ENCODE results near the gene SFXN2. TPM values are rescaled to one million over a fixed set of nuclear protein-coding genes. Genes with fewer than 3 reads are reported as not detected.

SFXN2 gene
- total RNA-seq, 1 experiment from 2014 or later, result 5.4 TPM

DNA sequence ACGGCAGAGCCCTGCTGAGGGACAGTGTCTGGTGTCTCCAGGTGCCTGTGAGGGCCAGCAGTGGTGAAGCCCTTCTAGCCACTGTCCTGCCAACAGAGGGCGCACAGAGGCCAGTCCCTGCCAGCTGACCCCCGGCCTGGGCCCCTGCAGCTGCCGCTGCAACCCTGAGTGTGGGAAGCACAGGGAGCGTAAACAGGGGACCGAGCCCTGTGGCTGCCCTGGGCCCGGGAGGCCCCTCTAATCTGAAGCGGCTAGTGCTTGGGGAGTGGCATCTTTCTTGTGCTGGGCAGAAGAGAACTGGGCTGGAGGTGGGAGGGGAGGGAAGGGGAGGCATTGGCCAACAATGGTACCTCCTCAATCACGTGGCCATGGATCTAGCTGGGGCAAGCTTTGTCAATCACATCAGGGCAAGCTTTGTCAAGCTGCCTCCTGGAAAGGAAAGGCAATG, 35.6 kb upstream of the SFXN2 start:
- Histone ChIP-seq H3K9me2 (ENCODE audit: insufficient read depth) (no peaks in the 10 kb centered on the region), H3K27me3 (ENCODE audit: insufficient read depth, low read depth) (no peaks in the 10 kb centered on the region), H3K4me3 (no peak overlapping the region), H2AFZ (no peak overlapping the region), H3K4me2 (no peak overlapping the region), H3K9me3 (ENCODE audit: insufficient read depth, low read depth) (no peaks in the 10 kb centered on the region), H3K4me1 (replicated peaks; ENCODE audit: insufficient read depth) (no peaks in the 10 kb centered on the region), H3K36me3 (ENCODE audit: low read depth) (no peaks in the 10 kb centered on the region), H3F3A (ENCODE audit: insufficient read depth, low read depth) (no peaks in the 10 kb centered on the region), H3K27ac (no peak overlapping the region), H4K20me1 (ENCODE audit: insufficient read depth) (no peaks in the 10 kb centered on the region), H3K79me2 (ENCODE audit: low read depth) (no peaks in the 10 kb centered on the region)
- ChIA-PET CTCF (interaction anchor here (0.8 to 1.4 kb wide), 2 partner anchors 9 to 21 kb away, joined by 4 read pairs; no protein-coding TSS in a partner anchor), POLR2A (ENCODE audit: unreplicated experiment) (no interaction called here)
- no peak for TF ChIP-seq EZH2 (IDR thresholded peaks at IDR 0.05; ENCODE audit: low read depth)
- TF ChIP-seq, protein P1, sequence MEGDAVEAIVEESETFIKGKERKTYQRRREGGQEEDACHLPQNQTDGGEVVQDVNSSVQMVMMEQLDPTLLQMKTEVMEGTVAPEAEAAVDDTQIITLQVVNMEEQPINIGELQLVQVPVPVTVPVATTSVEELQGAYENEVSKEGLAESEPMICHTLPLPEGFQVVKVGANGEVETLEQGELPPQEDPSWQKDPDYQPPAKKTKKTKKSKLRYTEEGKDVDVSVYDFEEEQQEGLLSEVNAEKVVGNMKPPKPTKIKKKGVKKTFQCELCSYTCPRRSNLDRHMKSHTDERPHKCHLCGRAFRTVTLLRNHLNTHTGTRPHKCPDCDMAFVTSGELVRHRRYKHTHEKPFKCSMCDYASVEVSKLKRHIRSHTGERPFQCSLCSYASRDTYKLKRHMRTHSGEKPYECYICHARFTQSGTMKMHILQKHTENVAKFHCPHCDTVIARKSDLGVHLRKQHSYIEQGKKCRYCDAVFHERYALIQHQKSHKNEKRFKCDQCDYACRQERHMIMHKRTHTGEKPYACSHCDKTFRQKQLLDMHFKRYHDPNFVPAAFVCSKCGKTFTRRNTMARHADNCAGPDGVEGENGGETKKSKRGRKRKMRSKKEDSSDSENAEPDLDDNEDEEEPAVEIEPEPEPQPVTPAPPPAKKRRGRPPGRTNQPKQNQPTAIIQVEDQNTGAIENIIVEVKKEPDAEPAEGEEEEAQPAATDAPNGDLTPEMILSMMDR (conservative IDR thresholded peaks at IDR 0.05), result peak; percentile 73
- DNase-seq, result peak in 1 of 2 experiments; percentile 55
- no TSS peak for BruUV-seq (replicated peaks)
- intact Hi-C loops (cut with micrococcal nuclease; ENCODE audit: unreplicated experiment), result loop anchor here (5.0 kb wide), 1 partner anchor 48 kb away; no protein-coding TSS in a partner anchor

DNA sequence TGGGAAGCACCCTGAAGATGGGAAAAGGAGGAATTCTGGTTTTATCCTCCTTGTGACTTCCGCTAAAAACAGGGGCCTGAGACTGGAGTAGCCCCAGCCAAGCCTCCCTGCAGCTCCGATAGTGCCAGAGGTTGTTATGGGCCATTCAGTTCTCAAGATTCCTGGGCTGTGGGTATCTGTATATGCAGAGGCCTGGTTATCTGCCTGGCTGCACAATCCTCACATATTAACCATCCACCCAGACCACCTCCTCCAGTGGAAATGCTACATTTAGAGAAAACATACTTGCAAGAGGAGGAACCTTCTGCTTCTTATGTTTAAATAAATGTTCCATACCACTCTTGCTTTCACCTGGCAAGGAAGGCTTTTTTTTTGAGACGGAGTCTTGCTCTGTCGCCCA, 34.8 kb upstream of the SFXN2 start:
- CTCF ChIA-PET, result interaction anchor here (1.4 kb wide), 1 partner anchor 10 kb away, joined by 4 read pairs; no protein-coding TSS in a partner anchor
- no peaks in the 10 kb centered on the region for H4K20me1 ChIP-seq (ENCODE audit: insufficient read depth)
- intact Hi-C loops (cut with micrococcal nuclease; ENCODE audit: unreplicated experiment), result loop anchor here (5.0 kb wide), 1 partner anchor 48 kb away; no protein-coding TSS in a partner anchor
- H3K4me3 ChIP-seq, result no peak overlapping the region
- no peak for TF ChIP-seq EZH2 (IDR thresholded peaks at IDR 0.05; ENCODE audit: low read depth)
- TF ChIP-seq, protein P1 (conservative IDR thresholded peaks at IDR 0.05), result no peak
- H3K27me3 ChIP-seq (ENCODE audit: insufficient read depth, low read depth), result no peaks in the 10 kb centered on the region
- no peak overlapping the region for H3K27ac ChIP-seq
- DNase-seq, result no peak
- H3K79me2 ChIP-seq (ENCODE audit: low read depth), result no peaks in the 10 kb centered on the region
- H2AFZ ChIP-seq, result no peak overlapping the region
- POLR2A ChIA-PET (ENCODE audit: unreplicated experiment), result no interaction called here
- H3K9me3 ChIP-seq (ENCODE audit: insufficient read depth, low read depth), result no peaks in the 10 kb centered on the region
- H3K4me2 ChIP-seq, result no peak overlapping the region
- no peaks in the 10 kb centered on the region for H3F3A ChIP-seq (ENCODE audit: insufficient read depth, low read depth)
- no peaks in the 10 kb centered on the region for H3K4me1 ChIP-seq (replicated peaks; ENCODE audit: insufficient read depth)
- no peaks in the 10 kb centered on the region for H3K9me2 ChIP-seq (ENCODE audit: insufficient read depth)
- H3K36me3 ChIP-seq (ENCODE audit: low read depth), result no peaks in the 10 kb centered on the region
- BruUV-seq (replicated peaks), result no TSS peak

DNA sequence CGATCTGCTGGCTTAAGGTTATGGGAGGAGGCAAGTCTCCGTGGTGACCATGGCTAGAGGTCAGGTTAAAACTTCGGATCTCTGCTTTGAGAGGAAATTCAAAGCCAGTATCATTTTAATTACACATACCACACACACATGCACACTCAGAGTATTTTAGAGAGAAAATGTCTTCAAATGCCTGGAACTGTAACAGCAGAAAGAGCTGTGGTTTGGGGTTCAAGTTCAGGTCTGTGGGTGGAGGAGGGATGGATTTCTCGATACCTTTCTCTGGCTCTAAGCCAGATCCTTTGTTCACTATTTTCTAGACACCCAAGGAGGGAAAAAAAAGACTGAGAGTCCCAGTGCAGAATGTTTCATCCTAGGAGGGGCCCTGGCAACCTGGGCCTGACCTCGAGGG, 32.7 kb upstream of the SFXN2 start:
- BruUV-seq (replicated peaks), result no TSS peak
- no peaks in the 10 kb centered on the region for H3K27me3 ChIP-seq (ENCODE audit: insufficient read depth, low read depth)
- DNase-seq, result no peak
- no peak overlapping the region for H2AFZ ChIP-seq
- ChIA-PET CTCF (no interaction called here), POLR2A (ENCODE audit: unreplicated experiment) (no interaction called here)
- no peaks in the 10 kb centered on the region for H3K79me2 ChIP-seq (ENCODE audit: low read depth)
- H3K4me2 ChIP-seq, result no peak overlapping the region
- H3K36me3 ChIP-seq (ENCODE audit: low read depth), result no peaks in the 10 kb centered on the region
- TF ChIP-seq, protein P1 (conservative IDR thresholded peaks at IDR 0.05), result no peak
- no peak for TF ChIP-seq EZH2 (IDR thresholded peaks at IDR 0.05; ENCODE audit: low read depth)
- no peak overlapping the region for H3K27ac ChIP-seq
- H3K4me3 ChIP-seq, result no peak overlapping the region
- H3F3A ChIP-seq (ENCODE audit: insufficient read depth, low read depth), result no peaks in the 10 kb centered on the region
- no peaks in the 10 kb centered on the region for H3K9me2 ChIP-seq (ENCODE audit: insufficient read depth)
- no peaks in the 10 kb centered on the region for H3K4me1 ChIP-seq (replicated peaks; ENCODE audit: insufficient read depth)
- H4K20me1 ChIP-seq (ENCODE audit: insufficient read depth), result no peaks in the 10 kb centered on the region
- intact Hi-C loops (cut with micrococcal nuclease; ENCODE audit: unreplicated experiment), result no loop called here
- no peaks in the 10 kb centered on the region for H3K9me3 ChIP-seq (ENCODE audit: insufficient read depth, low read depth)

Data from PC-9 (cell line).